HG02938 (cell line): ENCODE results near the gene OR5K2.

ENCODE experiments used
- ATAC-seq: cut with Tn5 transposase; IDR thresholded peaks from one replicate; pipeline ENCODE4 v1.9.1; 2021; ENCODE audit warnings: mild to moderate bottlenecking, moderate library complexity; ENCODE audit not compliant: unreplicated experiment

The OR5K2 gene

DNA sequence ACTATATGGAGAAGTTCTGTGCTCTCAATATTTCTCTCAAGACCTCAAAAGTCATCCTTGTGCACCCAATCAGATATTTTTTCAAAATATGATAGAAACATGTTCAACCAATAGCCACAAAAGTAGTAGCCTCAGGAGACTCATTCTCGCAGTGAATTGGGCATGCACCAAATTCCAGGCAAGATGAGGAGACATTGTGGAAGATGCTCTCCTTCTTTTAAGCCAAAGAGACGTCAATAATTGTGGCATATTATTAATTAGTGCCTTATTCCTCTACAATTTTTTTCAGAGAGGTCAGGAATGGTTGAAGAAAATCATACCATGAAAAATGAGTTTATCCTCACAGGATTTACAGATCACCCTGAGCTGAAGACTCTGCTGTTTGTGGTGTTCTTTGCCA is at the start of gene OR5K2:
Gene OR5K2 (plus strand): TSS at position 301 of the 400 bp plus-strand sequence. CDS start 0 bp downstream, at position 301.
- ATAC-seq, result no peak

DNA sequence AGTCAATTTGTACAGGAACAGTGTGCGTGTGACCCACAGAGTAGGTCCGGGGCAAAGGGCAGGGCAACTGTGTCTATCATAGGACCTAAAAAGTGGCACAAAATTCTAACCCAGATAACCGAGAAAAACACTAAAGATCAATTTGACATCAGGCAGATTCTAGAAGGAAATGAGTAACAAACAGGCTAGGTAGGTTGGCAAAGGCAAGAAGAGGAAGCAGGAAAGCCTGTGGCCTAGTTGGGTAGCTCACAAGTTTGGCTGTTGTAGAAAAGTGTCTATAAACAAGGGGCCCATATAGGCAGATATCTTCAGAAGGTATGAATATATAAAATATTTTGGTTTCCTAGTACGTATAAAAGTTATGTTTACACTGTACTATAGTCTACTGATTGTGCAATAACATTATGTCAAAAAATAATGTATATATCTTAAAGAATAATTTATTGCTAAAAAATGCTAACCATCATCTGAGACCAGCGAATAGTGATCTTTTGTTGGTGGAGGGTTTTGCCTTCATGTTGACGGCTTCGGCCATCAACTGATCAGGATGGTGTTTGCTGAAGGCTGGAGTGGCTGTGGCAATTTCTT is 47.8 kb upstream of the OR5K2 start:
- ATAC-seq, result no peak

DNA sequence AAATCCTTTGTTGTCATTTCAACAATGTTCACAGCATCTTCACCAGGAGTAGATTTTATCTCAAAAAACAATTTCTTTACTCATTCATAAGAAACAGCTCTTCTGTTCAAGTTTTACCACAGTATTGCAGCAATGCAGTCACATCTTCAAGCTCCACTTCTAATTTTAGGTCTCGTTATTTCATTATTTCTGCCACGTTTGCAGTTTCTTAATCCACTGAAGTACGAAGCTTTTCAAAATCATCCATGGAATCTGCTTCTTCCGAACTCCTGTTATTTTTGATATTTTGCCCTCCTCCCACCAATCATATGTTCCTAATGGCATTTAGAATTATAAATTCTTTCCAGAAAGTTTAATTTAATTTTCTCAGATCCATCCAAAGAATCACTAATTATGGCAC is 47.1 kb upstream of the OR5K2 start:
- ATAC-seq, result no peak

DNA sequence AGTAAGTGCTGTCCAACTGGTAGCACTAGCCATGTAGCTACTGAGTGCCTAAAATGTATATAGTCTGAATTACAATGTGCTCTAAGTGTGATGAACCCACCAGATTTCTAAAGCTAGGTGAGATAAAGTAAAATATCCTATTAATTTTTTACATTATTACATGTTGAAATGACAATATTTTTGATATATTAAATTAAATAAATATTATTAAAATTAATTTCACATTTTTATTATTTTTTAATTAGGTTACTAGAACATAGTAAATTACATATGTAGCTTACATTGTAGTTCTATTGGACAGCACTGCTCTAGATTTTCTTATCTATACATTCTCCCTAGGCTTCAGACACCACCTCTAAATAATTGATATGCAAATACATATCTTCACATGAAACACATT is 43.7 kb upstream of the OR5K2 start:
- ATAC-seq, result no peak

DNA sequence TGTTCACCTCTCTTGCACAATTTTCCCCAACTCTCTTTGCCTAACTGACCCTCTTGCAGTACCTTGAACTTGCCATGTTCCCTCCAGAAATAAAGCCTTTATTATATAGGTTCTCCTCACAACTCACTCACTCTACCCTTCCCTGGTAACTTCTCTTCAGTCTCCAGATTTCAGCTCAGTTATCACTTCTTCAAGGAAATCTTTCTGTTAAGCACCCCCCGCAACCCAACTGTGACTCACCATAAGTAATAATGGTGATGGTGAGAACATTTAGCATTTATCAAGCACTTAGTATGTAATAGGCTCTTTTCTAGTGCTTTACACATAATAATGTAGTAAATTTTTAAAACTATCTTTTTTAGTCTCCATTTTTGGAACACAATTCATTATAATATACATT is 42.6 kb upstream of the OR5K2 start:
- ATAC-seq, result no peak

DNA sequence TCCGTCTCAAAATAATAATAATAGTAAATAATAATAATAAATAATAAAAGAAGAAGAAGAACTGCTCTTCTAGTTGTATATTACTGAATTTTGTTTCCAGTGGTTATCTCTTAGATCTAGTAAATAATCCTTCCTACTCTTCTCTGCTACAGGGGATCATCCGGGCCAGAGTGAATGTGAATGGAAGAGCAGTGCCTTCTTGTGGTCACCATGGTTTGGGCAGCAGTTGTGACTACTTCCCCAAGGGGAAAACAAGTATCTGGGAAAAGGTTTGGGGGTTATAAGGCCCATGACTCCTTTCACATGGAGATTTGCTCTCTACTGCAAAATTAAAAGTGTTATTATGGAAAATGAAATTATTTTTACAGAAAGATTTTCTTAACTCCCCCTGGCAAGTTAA is 39.9 kb upstream of the OR5K2 start:
- ATAC-seq, result no peak

DNA sequence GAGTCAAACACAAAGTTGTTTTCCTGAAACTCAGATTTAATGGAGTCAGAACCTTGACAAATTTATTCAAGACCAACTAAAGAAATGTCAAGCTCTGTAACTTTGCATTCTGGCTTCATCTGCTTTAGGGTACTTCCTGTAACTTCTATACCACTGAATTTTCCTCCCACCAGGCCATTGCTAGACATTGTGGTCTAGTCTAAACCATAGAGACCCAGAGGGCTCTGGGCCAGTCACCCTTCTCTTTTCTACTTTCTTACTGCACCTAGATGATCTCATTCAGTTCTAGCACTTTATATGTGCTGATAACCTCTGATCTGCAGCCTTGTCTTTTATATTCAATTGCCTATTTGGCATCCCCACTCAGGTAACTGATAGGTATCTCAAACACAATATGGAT is 37.3 kb upstream of the OR5K2 start:
- ATAC-seq, result no peak

DNA sequence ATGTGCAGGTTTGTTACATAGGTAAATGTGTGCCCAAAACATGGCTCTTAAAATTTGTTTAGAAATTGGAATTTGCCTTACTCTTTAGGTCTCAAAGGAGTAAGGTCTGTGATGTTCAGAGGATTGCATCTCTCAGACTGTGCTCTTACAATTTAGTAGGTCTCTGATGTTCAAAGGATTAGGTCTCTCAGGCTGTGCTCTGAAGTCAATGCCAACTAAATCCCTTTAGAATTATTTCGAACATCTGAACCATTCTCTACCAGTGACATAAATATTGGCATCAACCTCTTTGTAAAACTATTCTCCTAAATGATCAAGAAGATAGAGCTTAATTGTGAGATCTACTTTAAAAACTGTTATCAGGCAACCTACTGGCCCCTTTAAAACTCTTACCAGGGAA is 34.6 kb upstream of the OR5K2 start, which contains the start of gene OR5K1:
Gene OR5K1 (plus strand): TSS at position 301 of the 400 bp plus-strand sequence. CDS start 6,376 bp downstream, outside the sequence.
- ATAC-seq, result no peak

DNA sequence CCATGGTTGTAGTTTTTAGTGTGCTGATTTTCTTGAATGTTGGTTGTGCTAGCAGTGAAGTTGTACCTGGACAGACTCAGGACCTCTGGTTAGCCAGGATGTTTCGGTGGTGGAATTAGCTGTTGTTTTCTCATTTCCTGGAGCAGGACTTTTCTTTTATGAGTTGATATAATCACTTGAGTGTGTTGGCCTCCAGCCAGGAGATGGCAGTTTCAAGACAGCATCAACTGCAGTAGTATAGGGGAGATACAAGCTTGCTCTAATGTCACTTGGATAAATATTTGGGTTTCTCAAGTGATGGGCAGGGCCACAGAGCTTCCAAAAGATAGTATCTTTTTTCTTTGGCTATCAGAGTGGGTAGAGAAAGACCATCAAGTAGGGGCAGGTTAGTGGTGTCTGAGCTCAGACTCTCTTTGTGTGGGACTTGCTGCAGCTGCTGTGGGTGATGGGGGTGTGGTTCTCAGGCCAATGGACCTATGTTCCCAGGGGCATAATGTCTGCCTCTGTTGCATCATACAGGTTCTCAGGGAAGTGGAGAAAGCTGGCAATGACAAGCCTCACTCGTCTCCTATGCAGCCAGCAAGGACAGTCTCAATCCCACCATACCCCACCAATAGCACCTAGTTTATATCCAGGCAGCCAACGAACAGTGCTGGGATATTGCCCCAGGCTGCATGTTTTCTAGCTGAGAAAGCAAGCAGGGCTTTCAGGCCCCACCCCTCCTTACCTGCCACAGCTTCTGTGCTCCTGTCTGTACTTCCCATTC is 14.6 kb upstream of the OR5K2 start:
- ATAC-seq, result no peak

DNA sequence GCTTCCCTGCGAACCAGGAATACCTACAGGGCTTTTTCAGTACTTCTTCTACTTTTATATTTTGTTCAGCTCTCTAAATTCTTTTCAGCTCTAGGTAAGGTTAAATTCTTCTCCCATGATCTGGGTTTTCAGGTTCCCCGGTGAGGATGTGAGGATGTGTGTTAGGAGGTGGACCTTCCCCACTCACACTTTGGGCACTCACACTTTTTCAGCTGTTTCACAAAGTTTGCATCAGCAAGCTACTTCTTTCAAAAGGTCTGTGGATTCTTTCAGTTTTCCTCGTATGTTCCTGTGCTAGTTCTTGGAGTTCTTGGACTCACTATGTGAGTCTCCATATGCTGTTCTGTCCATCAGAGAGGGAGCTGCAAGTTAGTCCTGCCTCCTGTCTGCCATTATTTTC is 13.9 kb upstream of the OR5K2 start:
- no peak for ATAC-seq

DNA sequence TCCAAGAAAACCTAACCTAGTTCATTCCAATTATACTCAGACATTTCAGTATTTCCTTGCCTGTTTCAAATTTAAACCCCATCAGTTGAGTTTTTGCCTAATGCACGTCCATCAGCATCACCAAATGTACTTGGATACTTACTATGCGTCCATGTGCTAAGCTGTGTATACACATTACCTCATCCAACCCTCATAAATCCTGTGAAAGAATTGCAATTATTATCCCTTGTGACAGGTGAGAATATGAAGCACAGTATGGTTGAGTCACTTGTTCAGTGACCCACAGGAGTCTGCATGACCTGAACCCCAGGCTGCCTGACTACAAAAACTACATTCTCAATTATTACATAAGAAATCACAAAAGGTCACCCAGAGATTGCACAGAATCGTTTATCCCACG is 2.5 kb downstream of the OR5K2 start:
- no peak for ATAC-seq

DNA sequence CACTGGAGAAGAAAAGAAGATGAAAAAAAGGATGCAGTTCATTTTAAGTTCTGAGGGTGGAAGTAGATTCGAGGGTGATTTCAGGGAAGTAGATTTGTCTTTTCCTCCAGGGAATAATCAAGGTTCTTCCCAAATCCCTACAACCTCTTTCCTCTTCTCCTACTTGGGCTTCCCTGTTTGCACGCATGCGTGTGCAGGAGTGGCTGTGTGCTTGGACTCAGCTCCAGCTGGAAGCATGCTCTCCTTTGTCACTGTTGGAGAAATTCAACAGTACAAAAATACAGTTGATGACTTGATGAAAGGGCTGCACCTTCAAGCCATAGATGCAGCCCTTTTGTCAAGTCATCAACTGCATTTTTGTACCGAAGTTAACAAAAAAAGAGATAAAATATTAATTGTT is 3.8 kb downstream of the OR5K2 start:
- ATAC-seq, result no peak

DNA sequence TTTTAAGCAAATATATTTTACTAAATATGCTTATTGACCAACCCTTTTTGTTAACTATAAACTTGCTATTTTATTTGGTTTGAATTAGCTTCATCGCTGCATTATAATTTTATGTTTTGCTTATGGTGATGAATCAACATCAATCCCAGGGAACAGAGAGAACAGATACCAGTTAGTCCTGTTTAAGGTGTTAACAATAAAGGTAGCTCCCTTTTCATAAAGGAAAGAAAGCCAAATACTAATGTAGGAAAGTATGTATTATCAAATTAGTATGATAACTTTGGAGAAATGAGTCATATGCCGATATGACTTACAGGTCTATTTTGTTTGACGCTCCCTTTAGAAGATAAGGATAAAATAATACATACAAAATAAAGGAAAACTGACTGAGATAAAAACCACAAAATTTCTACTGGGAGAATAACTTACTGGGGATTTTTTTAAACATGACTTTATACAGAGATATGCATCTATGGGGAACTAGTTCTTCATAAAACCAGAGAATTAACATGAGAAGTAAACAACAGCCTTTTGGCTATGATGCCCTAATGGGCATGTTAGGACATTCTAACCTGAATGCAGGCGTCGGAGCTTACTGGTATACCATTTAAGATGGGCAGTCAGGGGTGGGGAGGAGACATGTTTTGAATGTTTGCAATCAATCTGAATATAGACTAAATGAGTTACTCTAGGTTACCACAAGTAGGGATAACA is 4.5 kb downstream of the OR5K2 start:
- no peak for ATAC-seq

DNA sequence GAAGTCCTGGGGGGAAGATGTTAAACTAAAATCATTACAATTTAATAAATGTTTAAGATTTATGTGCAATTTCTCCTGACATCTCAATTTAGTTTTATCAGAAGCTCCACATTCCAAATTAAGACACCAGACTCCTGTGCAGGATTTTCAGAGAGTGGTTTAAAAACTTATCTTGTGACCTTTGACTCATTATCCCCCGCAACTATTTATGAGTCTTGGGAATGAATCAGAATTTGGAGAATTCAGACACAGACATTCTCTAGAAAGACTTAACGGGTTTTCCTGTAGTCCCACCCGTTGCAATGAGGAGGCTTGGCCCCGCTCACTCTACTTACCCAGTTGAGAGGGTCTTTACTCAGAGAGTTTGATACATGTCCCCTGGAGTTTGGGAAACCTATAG is 7.1 kb downstream of the OR5K2 start:
- ATAC-seq, result no peak

DNA sequence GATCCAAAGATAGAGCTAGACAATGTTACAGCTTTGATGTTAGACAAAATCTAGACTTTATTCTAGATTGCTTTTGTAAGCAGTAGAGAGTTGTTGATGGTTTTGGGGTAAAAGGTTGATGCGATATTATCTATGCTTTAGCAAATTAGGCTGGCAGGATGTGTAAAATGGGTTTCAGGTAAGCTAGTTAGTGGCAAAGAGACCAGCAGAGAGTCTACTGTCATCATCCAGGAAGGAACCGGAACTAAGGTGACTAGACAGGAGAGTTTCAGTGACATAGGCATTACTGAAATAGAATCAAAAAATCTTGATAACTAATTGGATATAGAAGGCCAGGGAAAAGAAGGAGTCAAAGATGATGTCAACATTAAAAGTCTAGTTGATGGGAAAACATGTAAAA is 11.1 kb downstream of the OR5K2 start:
- ATAC-seq, result no peak

DNA sequence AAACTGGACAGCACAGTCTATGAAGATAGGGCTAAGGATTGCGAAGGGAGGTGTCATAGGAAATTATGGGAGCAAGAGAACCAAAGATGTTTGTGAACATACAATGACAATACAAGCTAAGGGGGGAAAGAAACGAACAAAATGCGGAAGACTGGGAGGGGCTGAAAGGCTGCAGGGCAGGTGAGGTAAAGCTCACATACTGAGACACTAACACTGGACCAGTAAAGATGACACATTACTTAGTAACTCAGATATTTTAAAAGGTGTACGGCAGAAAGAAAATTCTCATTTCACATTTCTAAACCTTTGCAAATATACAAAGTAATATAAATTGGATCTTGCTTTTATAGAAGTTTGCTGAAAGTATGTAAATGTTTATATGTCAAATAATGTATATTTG is 15.1 kb downstream of the OR5K2 start:
- ATAC-seq, result no peak

DNA sequence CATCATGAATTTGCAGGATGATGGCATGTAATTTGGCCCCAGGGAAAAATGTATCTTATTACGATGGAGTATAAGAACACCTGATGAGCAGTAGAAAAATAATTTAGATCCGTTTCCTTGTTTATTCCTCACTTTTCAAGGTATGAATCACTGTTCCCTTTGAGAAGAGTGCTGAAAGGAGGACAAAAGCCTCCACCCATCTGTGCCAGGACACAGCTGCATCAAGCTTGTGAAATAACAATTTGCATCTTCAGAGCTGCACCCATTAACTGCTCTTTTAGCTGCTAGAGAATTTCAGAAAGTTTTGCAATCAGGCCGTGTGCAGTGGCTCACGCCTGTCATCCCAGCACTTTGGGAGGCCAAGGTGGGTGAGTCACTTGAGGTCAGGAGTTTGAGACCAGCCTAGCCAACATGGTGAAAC is 15.6 kb downstream of the OR5K2 start:
- ATAC-seq, result no peak

DNA sequence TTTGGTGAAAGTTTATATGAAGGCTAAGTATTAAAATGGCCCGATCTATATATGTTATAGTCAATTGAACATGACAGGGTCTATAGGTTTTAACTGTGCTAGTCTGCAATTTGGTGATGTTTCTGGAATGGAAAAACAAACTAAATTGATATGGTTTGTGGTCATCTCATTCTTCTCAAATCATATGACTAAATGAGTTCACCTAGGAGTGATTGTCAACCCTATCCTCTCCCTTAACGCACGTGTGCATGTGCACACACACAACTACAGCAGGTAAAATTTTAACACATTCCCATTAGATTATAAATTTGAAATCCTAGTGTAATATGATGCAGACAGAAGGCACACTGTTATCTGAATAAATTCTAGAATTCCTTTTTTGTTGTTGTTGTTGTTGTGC is 16.3 kb downstream of the OR5K2 start:
- no peak for ATAC-seq

DNA sequence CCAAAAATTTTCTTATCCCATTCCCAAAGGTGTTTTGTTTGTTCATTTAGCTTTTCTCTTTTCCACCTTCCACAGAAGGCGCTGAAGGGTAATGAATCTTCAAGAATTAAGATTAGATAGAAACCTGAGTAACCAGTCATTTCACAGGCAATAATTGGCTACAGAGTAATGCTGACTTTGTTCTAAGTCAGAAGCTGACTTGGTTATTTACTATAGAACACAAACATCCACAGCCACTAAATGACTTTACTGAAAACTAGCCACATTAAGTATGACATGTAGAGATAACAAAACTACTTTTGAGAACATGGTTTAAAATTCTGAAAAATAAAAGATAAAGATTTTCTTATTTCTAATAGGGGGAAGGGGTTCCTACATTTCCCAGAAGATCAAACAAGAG is 17.5 kb downstream of the OR5K2 start:
- no peak for ATAC-seq

DNA sequence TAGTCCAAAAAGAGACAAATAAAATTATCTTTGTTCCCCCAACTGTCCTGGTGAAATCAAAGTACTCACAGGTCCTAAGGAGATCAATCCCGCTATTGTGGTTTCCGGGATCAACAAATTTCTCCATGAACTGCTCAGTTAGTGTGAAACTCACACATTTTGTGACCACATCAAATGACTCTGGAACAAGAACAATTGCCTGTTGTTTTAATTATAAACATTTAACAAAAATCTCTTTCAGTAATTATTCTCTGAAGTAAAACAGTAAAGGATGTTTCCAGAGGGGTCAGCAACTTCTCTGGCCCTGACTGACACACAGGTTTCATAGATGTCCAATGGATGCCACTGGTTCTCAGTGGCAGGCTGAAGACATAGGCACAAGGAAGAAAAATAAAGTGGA is 21.3 kb downstream of the OR5K2 start:
- ATAC-seq, result no peak

DNA sequence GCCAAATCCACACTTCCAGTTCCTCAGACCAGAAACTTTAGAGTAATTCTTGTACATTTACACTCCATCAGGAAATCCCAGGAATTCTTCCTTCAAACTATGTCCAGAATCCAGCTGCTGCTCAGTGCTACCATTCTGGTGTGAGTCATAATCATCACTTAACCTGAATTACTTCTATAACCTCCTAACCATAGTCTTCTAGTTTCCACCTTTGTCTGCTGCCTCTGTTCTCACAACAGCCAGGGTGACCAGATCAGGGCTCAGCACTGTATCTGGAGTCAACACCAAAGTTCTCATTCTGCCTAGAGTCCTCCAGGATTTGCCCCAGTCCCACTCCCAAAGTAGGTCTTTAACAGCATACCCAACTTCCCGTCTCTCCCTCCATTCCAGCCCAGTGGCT is 21.9 kb downstream of the OR5K2 start:
- ATAC-seq, result no peak

DNA sequence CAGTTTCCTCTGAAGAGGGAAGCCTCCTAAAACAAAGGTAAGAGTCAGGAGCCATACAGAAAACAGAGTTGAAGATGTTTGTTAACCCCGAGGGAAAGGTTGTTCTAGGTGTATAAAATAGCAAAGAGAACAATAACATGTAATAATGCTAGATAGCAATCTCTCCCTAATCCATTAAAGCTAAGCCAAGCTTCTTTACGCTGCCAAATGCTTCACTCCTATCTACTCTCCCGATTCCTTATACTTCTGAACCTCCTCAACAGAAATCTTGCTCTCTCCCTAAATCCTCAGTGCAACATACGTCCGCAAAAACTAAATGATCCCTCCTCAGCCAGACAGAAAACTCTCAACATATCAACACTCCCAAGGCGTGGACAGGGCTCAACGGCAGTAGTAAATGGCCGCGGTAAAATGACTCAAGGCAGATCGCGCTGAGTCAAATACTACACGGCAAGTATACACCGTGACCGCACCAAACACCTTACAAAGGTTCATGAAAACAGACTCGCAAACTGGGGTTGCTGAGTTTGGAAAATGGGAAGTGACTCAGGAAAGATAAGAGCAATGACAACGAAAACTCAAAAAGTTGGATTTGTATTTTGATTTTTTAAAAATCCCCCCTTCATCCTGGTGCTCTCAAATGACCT is 24.5 kb downstream of the OR5K2 start:
- peak; percentile 49 for ATAC-seq
